GM18867 (cell line): ENCODE measurements around the gene NPB.

Experiments
- ATAC-seq: cut with Tn5 transposase; IDR thresholded peaks from one replicate; pipeline ENCODE4 v1.9.1; 2021; ENCODE audit warnings: mild to moderate bottlenecking, moderate library complexity; ENCODE audit not compliant: unreplicated experiment

NPB gene

GRCh38 chr17:81898029-81898866, 3.8 kb upstream of the NPB start:
- ATAC-seq, result no peak

- ATAC-seq, result no peak
Observed at GRCh38 chr17:81898885-81899284, 3.2 kb upstream of the NPB start.

- no peak for ATAC-seq
Observed at GRCh38 chr17:81899514-81900166, 2.4 kb upstream of the NPB start.

GRCh38 chr17:81900181-81900820, 1.7 kb upstream of the NPB start:
- no peak for ATAC-seq

- ATAC-seq, result no peak
Observed at GRCh38 chr17:81901167-81902022, 643 bp upstream of the NPB start.

GRCh38 chr17:81902653-81903414, 796 bp downstream of the NPB start:
- no peak for ATAC-seq

- ATAC-seq, result no peak
Observed at GRCh38 chr17:81903415-81903831, 1.4 kb downstream of the NPB start.

- no peak for ATAC-seq
Observed at GRCh38 chr17:81903896-81904599, 2.0 kb downstream of the NPB start.

- no peak for ATAC-seq
Observed at GRCh38 chr17:81904600-81905423, 2.8 kb downstream of the NPB start.

GRCh38 chr17:81905424-81905875, 3.4 kb downstream of the NPB start:
- ATAC-seq, result no peak

- ATAC-seq, result no peak
Observed at GRCh38 chr17:81905993-81906392, 4.0 kb downstream of the NPB start.

- ATAC-seq, result no peak
Observed at GRCh38 chr17:81906476-81907218, 4.6 kb downstream of the NPB start.

- no peak for ATAC-seq
Observed at GRCh38 chr17:81907219-81908145, 5.4 kb downstream of the NPB start.

- no peak for ATAC-seq
Observed at GRCh38 chr17:81908793-81909192, 6.8 kb downstream of the NPB start.

GRCh38 chr17:81909231-81909630, 7.2 kb downstream of the NPB start:
- ATAC-seq, result no peak

GRCh38 chr17:81909966-81910839, 8.2 kb downstream of the NPB start:
- ATAC-seq, result peak; percentile 3
